Epidermal melanocyte (primary cell): Measurements from ENCODE around the gene ZXDC.

Source experiments
- DNase-seq: peaks from one replicate; pipeline ENCODE4 v3.0.0; 2011; ENCODE audit warnings: low spot score; ENCODE audit not compliant: insufficient read length

Gene ZXDC

GRCh38 chr3:126473292-126474168, 2.2 kb downstream of the ZXDC start:
- DNase-seq = no peak

GRCh38 chr3:126472277-126473006, 3.2 kb downstream of the ZXDC start:
- DNase-seq = no peak

GRCh38 chr3:126469479-126469878, 6.2 kb downstream of the ZXDC start:
- DNase-seq = no peak

- no peak for DNase-seq
Observed at GRCh38 chr3:126468028-126468891, 7.4 kb downstream of the ZXDC start.

GRCh38 chr3:126467611-126467955, 8.1 kb downstream of the ZXDC start:
- DNase-seq = no peak

- DNase-seq = no peak
Observed at GRCh38 chr3:126466886-126467610, 8.6 kb downstream of the ZXDC start.

- DNase-seq = no peak
Observed at GRCh38 chr3:126465928-126466544, 9.7 kb downstream of the ZXDC start.

- no peak for DNase-seq
Observed at GRCh38 chr3:126464997-126465396, 10.7 kb downstream of the ZXDC start.

GRCh38 chr3:126464494-126464893, 11.2 kb downstream of the ZXDC start:
- DNase-seq = no peak

- no peak for DNase-seq
Observed at GRCh38 chr3:126464093-126464492, 11.6 kb downstream of the ZXDC start.

- DNase-seq = no peak
Observed at GRCh38 chr3:126463521-126463920, 12.2 kb downstream of the ZXDC start.

- DNase-seq = no peak
Observed at GRCh38 chr3:126461450-126462070, 14.1 kb downstream of the ZXDC start.

- DNase-seq = no peak
Observed at GRCh38 chr3:126460381-126460780, 15.3 kb downstream of the ZXDC start.

- DNase-seq = no peak
Observed at GRCh38 chr3:126459763-126460127, 15.9 kb downstream of the ZXDC start.

- no peak for DNase-seq
Observed at GRCh38 chr3:126459111-126459762, 16.5 kb downstream of the ZXDC start.

- DNase-seq = no peak
Observed at GRCh38 chr3:126456766-126457388, 18.8 kb downstream of the ZXDC start.

- DNase-seq = no peak
Observed at GRCh38 chr3:126456211-126456610, 19.5 kb downstream of the ZXDC start.

- DNase-seq = no peak
Observed at GRCh38 chr3:126454437-126455198, 21.1 kb downstream of the ZXDC start.

- no peak for DNase-seq
Observed at GRCh38 chr3:126454025-126454424, 21.7 kb downstream of the ZXDC start.
